Epithelial cell of esophagus (primary cell): ENCODE measurements around the gene TEX11.
"Not testable (repeated sequence)": the region's sequence is repeated elsewhere in the genome, so short reads cannot be mapped to it uniquely, and the experiment has no call there.

Experiments
- DNase-seq: peaks from one replicate; pipeline ENCODE4 v3.0.0; 2010; ENCODE audit warnings: low read depth
- H3K4me3 ChIP-seq: 2 replicates; pipeline ENCODE4 v1.5.1; 2011; ENCODE audit warnings: mild to moderate bottlenecking, low read length, control low read depth
- CTCF ChIP-seq: IDR thresholded peaks from 2 replicates; pipeline ENCODE4 v1.5.1; 2011; ENCODE audit warnings: low read depth, mild to moderate bottlenecking, low read length, control low read depth, inconsistent platforms; ENCODE audit not compliant: insufficient read depth; ENCODE audit errors: missing control alignments

TEX11 gene

GRCh38 chrX:70901465-70901864, 7.0 kb downstream of the TEX11 start:
- no peak for TF ChIP-seq CTCF
- no peak overlapping the region for H3K4me3 ChIP-seq
- DNase-seq = no peak

GRCh38 chrX:70890441-70890840, 18.1 kb downstream of the TEX11 start:
- DNase-seq, H3K4me3 ChIP-seq: not testable (repeated sequence)

GRCh38 chrX:70878902-70879301, 29.6 kb downstream of the TEX11 start:
- no peak overlapping the region for H3K4me3 ChIP-seq
- no peak for DNase-seq
- no peak for TF ChIP-seq CTCF

GRCh38 chrX:70852294-70852693, 56.2 kb downstream of the TEX11 start:
- H3K4me3 ChIP-seq = no peak overlapping the region
- no peak for DNase-seq
- no peak for TF ChIP-seq CTCF

GRCh38 chrX:70844081-70844480, 64.4 kb downstream of the TEX11 start:
- H3K4me3 ChIP-seq, DNase-seq: not testable (repeated sequence)

- DNase-seq, H3K4me3 ChIP-seq: not testable (repeated sequence)
Measured at GRCh38 chrX:70843620-70844019, 64.9 kb downstream of the TEX11 start.

GRCh38 chrX:70834589-70834988, 73.9 kb downstream of the TEX11 start:
- H3K4me3 ChIP-seq = no peak overlapping the region
- DNase-seq = no peak
- no peak for TF ChIP-seq CTCF

- H3K4me3 ChIP-seq = no peak overlapping the region
- no peak for TF ChIP-seq CTCF
- DNase-seq = no peak
Measured at GRCh38 chrX:70826715-70827114, 81.8 kb downstream of the TEX11 start.

GRCh38 chrX:70825366-70825765, 83.1 kb downstream of the TEX11 start:
- no peak for DNase-seq
- no peak for TF ChIP-seq CTCF
- no peak overlapping the region for H3K4me3 ChIP-seq
